RWPE2 (cell line): ENCODE measurements around the gene LRRC8E.
A peak's percentile ranks its signal among the peaks of the same experiment; 100 is the strongest.
"Not testable (repeated sequence)": the region's sequence is repeated elsewhere in the genome, so short reads cannot be mapped to it uniquely, and the experiment has no call there.

Source experiments
- ATAC-seq: fragments of 200-7000 bp; cut with Tn5 transposase; 3 replicates; pipeline ENCODE4 v1.9.1; 2021; ENCODE audit warnings: low read depth
- DNase-seq: peaks from one replicate; pipeline ENCODE4 v3.0.0-alpha.2; 2020; ENCODE audit warnings: low spot score
- H3K27ac ChIP-seq: fragments of 450-650 bp; 2 replicates; pipeline ENCODE4 v1.5.1; 2017; ENCODE audit warnings: mild to moderate bottlenecking; ENCODE audit not compliant: poor library complexity, severe bottlenecking
- H3K27me3 ChIP-seq: fragments of 250-450 bp; sonication (Bioruptor Pico); 2 replicates; pipeline ENCODE4 v1.5.1; 2021; ENCODE audit warnings: mild to moderate bottlenecking, moderate library complexity; ENCODE audit not compliant: insufficient read depth, poor library complexity, severe bottlenecking
- H3K36me3 ChIP-seq: fragments of 250-450 bp; sonication (Bioruptor Pico); 2 replicates; pipeline ENCODE4 v1.5.1; 2020; ENCODE audit warnings: low read depth, mild to moderate bottlenecking, moderate library complexity
- H3K4me1 ChIP-seq: fragments of 250-450 bp; sonication (Bioruptor Pico); 2 replicates; pipeline ENCODE4 v1.5.1; 2021; ENCODE audit warnings: mild to moderate bottlenecking, moderate library complexity; ENCODE audit not compliant: insufficient read depth, poor library complexity, severe bottlenecking
- H3K4me3 ChIP-seq: fragments of 250-450 bp; sonication (Bioruptor Pico); 2 replicates; pipeline ENCODE4 v1.5.1; 2021; ENCODE audit warnings: mild to moderate bottlenecking, moderate library complexity; ENCODE audit not compliant: severe bottlenecking
- H3K9me3 ChIP-seq: fragments of 250-450 bp; sonication (Bioruptor Pico); 2 replicates; pipeline ENCODE4 v1.5.1; 2021; ENCODE audit warnings: mild to moderate bottlenecking, moderate library complexity; ENCODE audit not compliant: severe bottlenecking
- TF ChIP-seq, protein P1 (sequence below): fragments of 450-650 bp; IDR thresholded peaks from one replicate; pipeline ENCODE4 v1.5.1; 2017; ENCODE audit warnings: mild to moderate bottlenecking, moderate library complexity; ENCODE audit not compliant: poor library complexity, severe bottlenecking

LRRC8E gene

DNA sequence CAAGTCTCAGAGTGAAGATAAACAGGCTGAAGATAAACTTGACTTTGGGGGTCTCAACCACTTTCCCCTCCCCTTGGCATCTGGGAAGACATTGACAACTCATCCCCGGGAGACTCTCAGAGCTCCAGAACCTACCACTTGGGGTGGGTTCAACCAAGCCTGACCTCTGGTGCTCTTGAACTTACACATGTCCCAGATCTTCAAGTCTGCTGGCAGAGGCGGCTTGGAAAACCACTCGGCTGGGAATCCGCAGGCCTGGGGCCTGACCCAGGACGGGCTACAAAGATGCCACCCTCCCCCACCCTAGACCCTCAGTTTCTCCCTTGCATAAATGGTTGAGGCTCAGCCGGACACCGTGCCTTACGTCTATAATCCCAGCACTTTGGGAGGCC, 512 bp downstream of the LRRC8E start:
- DNase-seq (no peak), ATAC-seq (no peak)
- TF ChIP-seq, protein P1, sequence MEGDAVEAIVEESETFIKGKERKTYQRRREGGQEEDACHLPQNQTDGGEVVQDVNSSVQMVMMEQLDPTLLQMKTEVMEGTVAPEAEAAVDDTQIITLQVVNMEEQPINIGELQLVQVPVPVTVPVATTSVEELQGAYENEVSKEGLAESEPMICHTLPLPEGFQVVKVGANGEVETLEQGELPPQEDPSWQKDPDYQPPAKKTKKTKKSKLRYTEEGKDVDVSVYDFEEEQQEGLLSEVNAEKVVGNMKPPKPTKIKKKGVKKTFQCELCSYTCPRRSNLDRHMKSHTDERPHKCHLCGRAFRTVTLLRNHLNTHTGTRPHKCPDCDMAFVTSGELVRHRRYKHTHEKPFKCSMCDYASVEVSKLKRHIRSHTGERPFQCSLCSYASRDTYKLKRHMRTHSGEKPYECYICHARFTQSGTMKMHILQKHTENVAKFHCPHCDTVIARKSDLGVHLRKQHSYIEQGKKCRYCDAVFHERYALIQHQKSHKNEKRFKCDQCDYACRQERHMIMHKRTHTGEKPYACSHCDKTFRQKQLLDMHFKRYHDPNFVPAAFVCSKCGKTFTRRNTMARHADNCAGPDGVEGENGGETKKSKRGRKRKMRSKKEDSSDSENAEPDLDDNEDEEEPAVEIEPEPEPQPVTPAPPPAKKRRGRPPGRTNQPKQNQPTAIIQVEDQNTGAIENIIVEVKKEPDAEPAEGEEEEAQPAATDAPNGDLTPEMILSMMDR = no peak
- H3K27ac ChIP-seq = no peak overlapping the region
- peak overlapping the region; percentile 52 for H3K4me3 ChIP-seq
- no peaks in the 10 kb centered on the region for H3K4me1 ChIP-seq
- H3K27me3 ChIP-seq = no peaks in the 10 kb centered on the region
- H3K36me3 ChIP-seq = no peaks in the 10 kb centered on the region; the same call in 1 of the 2 replicates
- no peaks in the 10 kb centered on the region for H3K9me3 ChIP-seq

DNA sequence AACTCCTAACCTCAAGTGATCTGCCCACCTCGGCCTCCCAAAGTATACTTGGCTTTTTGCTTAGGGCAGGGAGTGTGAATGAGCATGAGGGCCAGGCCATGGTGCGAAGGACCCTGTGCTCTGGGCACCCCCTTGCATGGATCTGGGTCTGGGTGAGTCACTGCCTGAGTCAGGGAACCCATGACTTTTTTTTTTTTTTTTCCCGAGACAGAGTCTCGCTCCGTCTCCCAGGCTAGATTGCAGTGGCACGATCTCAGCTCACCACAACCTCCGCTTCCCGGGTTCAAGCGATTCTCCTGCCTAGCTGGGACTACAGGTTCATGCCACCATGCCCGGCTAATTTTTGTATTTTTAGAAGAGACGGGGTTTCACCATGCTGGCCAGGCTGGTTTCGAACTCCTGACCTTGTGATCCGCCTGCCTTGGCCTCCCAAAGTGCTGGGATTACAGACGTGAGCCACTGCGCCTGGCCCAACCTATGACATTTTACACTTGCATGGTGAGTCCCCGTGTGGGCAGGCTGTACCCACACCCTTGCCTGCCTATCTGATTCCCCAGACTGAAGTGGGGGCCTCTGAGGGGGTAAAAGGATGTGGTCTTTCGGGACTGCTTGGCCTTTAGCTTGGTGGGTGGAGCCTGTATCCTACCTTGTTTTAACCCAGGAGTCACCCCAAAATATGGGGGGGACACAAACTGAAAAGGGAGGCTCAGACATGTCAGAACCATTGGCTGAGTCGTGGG, 5.2 kb downstream of the LRRC8E start:
- not testable (repeated sequence) for DNase-seq

DNA sequence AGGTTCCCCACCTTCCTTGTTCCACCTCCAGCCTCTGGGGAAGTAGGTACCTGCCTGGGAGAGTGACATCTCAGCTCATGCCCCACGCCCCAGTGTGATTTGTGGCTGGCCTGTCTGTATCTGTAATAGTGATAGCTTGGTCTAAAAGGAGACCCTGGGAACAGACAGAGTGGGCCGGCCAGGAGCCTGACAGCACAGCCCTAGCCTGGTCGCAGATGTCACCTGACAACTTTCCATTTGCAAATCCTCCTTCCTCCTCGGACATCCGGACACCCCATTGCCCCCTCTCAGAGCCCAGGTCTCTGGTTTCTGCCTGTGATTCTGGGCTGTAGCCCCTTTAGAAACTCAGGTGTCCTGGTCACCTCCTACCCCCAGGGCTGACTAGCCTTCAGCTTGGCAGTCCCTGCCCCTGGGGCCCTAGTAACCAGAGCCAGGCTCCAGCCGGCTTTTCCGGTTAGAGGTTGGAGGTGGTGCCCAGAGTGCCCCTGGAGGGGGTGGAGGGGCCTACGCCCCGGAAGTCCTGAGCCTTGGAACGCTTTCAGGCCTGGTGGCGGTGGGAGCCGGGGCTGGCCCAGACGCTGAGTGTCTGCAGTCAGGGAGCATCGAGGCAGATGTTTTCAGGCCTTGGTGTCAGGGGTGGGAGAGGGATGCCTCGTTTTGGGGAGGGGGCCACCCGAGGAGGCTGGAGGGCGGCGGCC, 6.5 kb downstream of the LRRC8E start:
- TF ChIP-seq, protein P1 = no peak
- H3K36me3 ChIP-seq = peaks cover 13% of the 10 kb centered on the region
- no peak overlapping the region for H3K4me3 ChIP-seq
- no peaks in the 10 kb centered on the region for H3K27me3 ChIP-seq
- H3K27ac ChIP-seq = peak overlapping the region; percentile 50
- DNase-seq (no peak), ATAC-seq (peak; percentile 81)
- H3K4me1 ChIP-seq = peaks cover 14% of the 10 kb centered on the region
- H3K9me3 ChIP-seq = no peaks in the 10 kb centered on the region

More for the DNA sequence above, 5.2 kb downstream of the LRRC8E start:
- Histone ChIP-seq H3K27ac (peak overlapping the region; percentile 50), H3K4me1 (peaks cover 14% of the 10 kb centered on the region)
- not testable (repeated sequence) for H3K36me3 ChIP-seq, H3K27me3 ChIP-seq, ATAC-seq, H3K4me3 ChIP-seq, H3K9me3 ChIP-seq

DNA sequence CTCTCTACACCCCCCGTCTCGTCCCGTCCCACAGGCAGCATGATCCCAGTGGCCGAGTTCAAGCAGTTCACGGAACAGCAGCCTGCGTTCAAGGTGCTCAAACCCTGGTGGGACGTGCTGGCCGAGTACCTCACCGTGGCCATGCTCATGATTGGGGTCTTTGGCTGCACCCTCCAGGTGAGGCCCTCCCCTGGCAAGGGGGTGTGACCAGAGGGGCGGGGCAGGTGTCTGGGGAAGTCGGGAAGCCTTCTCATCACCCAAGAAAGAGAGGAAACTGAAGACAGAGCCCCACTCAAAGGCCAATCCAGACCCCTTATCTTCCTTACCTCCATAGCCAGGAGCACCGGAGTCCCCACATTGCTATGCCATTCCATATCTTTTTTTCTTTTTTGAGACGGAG, 7.3 kb downstream of the LRRC8E start:
- TF ChIP-seq, protein P1 = no peak
- H3K9me3 ChIP-seq = no peaks in the 10 kb centered on the region
- peaks cover 14% of the 10 kb centered on the region for H3K4me1 ChIP-seq
- DNase-seq (no peak), ATAC-seq (no peak)
- H3K27ac ChIP-seq = peak overlapping the region; percentile 50
- H3K4me3 ChIP-seq = no peak overlapping the region
- peaks cover 13% of the 10 kb centered on the region for H3K36me3 ChIP-seq
- no peaks in the 10 kb centered on the region for H3K27me3 ChIP-seq

DNA sequence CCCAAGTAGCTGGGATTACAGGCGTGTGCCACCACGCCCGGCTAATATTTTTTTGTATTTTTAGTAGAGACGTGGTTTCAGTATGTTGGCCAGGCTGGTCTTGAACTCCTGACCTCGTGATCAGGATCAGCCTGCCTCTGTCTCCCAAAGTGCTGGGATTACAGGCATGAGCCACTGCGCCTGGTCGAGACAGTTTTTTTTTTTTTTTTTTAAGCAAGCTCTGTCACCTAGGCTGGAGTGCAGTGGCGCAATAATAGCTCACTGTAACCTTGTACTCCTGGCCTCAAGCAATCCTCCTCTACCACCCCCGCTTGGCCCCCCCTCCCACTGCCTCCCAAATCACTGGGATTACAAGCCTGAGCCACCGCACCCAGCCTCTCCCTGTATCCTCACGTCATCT, 9.0 kb downstream of the LRRC8E start:
- DNase-seq (no peak), ATAC-seq (no peak)
- Histone ChIP-seq H3K27me3 (no peaks in the 10 kb centered on the region), H3K4me3 (no peak overlapping the region), H3K36me3 (peaks cover 13% of the 10 kb centered on the region), H3K9me3 (no peaks in the 10 kb centered on the region), H3K27ac (no peak overlapping the region), H3K4me1 (peaks cover 19% of the 10 kb centered on the region)
- TF ChIP-seq, protein P1 = no peak
